ENCODE measurements around the gene NPAS3. TPM values are rescaled to one million over a fixed set of nuclear protein-coding genes. Genes with fewer than 3 reads are reported as not detected.
"Not testable (repeated sequence)": the region's sequence is repeated elsewhere in the genome, so short reads cannot be mapped to it uniquely, and the experiment has no call there.

NPAS3 gene
- total RNA-seq, 4 donors from 2014 or later, result 0.13 to 1.1 (median 0.47) TPM; not detected in 1

DNA sequence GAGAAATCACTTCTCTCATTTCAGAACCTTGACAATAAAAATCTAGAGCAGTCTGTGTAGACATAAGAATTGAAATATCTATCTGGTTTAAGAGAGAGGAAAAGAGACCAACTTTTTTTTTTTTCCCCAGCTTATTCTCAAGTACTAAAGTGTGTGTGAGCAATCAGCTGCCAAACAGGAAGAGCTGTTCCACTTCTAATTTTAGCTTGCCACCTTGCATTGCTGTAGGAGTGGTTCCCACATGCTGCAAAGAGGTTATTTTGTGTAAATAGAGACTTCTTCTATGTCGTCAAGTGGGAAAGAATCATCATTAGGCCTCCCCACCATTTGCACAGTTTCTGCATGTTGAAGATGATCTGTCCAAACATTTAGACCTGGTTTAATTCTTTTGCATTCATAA is 142.6 kb downstream of the NPAS3 start:
- H3K27me3 ChIP-seq, result no peaks in the 10 kb centered on the region
- WGBS, 2 donors, result 36 to 60% methylated on average over 1 of the region's 1 CpG
- no peak overlapping the region for H3K4me3 ChIP-seq
- TF ChIP-seq, protein P1, sequence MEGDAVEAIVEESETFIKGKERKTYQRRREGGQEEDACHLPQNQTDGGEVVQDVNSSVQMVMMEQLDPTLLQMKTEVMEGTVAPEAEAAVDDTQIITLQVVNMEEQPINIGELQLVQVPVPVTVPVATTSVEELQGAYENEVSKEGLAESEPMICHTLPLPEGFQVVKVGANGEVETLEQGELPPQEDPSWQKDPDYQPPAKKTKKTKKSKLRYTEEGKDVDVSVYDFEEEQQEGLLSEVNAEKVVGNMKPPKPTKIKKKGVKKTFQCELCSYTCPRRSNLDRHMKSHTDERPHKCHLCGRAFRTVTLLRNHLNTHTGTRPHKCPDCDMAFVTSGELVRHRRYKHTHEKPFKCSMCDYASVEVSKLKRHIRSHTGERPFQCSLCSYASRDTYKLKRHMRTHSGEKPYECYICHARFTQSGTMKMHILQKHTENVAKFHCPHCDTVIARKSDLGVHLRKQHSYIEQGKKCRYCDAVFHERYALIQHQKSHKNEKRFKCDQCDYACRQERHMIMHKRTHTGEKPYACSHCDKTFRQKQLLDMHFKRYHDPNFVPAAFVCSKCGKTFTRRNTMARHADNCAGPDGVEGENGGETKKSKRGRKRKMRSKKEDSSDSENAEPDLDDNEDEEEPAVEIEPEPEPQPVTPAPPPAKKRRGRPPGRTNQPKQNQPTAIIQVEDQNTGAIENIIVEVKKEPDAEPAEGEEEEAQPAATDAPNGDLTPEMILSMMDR (IDR thresholded peaks at IDR 0.05), result no peak
- TF ChIP-seq POLR2A (IDR thresholded peaks at IDR 0.05), result no peak
- intact Hi-C loops (cut with DNase I), result no loop called here
- no peak overlapping the region for H3K27ac ChIP-seq
- no peaks in the 10 kb centered on the region for H3K4me1 ChIP-seq
- H3K9me3 ChIP-seq, result no peaks in the 10 kb centered on the region
- no peaks in the 10 kb centered on the region for H3K36me3 ChIP-seq
- DNase-seq, result no peak

DNA sequence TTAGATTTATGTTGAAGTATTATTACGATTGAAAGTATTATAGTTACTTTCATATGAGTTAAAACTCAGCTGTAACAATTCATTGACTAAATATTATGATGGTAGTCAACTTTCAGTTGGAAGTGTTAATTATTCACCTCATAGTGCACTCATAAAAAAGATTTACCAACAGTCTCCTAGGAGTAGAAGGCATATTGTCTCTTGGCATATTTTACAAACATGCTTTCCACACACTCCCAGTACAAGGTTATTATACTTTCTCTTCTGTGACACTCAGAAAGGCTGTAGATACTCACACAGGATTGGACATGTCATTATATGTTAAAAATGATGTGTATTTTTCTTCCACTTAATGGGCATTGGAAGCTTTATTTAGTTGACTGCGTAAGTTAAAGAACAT is 147.1 kb downstream of the NPAS3 start:
- Histone ChIP-seq H3K27me3 (no peaks in the 10 kb centered on the region), H3K4me3 (no peak overlapping the region), H3K36me3 (no peaks in the 10 kb centered on the region), H3K27ac (no peak overlapping the region), H3K9me3 (peaks cover 0 to 10% (median 0%) of the 10 kb centered on the region in 3 donors), H3K4me1 (no peaks in the 10 kb centered on the region)
- intact Hi-C loops (cut with DNase I), result no loop called here
- DNase-seq, result no peak
- TF ChIP-seq POLR2A (IDR thresholded peaks at IDR 0.05), result no peak
- TF ChIP-seq, protein P1 (IDR thresholded peaks at IDR 0.05), result no peak
- 81 to 91% methylated on average over 2 of the region's 2 CpGs for WGBS, 2 donors

DNA sequence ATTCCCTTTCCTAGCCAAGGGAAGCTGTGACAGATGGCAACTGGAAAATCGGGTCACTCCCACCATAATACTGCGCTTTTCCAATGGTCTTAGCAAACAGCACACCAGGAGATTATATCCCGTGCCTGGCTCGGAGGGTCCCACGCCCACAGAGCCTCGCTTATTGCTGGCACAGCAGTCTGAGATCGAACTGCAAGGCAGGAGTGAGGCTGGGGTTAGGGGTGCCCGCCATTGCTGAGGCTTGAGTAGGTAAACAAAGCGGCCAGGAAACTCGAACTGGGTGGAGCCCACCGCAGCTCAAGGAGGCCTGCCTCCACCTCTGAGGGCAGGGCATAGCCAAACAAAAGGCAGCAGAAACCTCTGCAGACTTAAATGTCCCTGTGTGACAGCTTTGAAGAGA is 149.6 kb downstream of the NPAS3 start:
- H3K27ac ChIP-seq; H3K4me1 ChIP-seq; DNase-seq; H3K4me3 ChIP-seq; intact Hi-C loops (cut with DNase I); H3K36me3 ChIP-seq; H3K27me3 ChIP-seq: not testable (repeated sequence)
- peaks cover 0 to 10% (median 0%) of the 10 kb centered on the region in 3 donors for H3K9me3 ChIP-seq
- WGBS, 2 donors, result 20 to 75% methylated on average over 1 to 4 of the region's 11 CpGs

DNA sequence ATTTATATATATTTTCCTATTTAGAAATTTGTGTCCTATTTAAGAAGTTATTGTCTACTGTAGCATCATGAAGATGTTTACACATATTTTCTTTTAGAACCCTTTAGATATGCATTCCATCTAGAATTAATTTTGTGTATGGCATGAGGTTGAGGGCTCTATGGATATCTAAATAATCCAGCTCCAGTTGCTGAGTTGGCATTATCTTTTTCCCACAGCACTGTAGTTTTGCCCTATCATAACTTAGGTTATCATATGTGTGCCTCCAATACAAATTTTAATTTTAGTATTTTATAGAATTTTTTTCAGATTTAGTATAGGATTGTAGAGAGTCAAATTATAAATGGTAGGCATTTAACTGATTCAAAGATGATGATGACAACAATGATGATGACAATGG is 159.3 kb downstream of the NPAS3 start:
- Histone ChIP-seq H3K4me3 (no peak overlapping the region), H3K9me3 (no peaks in the 10 kb centered on the region), H3K27me3 (no peaks in the 10 kb centered on the region), H3K27ac (no peak overlapping the region), H3K4me1 (no peaks in the 10 kb centered on the region), H3K36me3 (no peaks in the 10 kb centered on the region)
- TF ChIP-seq, protein P1 (IDR thresholded peaks at IDR 0.05), result no peak
- TF ChIP-seq POLR2A (IDR thresholded peaks at IDR 0.05), result no peak
- intact Hi-C loops (cut with DNase I), result no loop called here
- DNase-seq, result no peak

DNA sequence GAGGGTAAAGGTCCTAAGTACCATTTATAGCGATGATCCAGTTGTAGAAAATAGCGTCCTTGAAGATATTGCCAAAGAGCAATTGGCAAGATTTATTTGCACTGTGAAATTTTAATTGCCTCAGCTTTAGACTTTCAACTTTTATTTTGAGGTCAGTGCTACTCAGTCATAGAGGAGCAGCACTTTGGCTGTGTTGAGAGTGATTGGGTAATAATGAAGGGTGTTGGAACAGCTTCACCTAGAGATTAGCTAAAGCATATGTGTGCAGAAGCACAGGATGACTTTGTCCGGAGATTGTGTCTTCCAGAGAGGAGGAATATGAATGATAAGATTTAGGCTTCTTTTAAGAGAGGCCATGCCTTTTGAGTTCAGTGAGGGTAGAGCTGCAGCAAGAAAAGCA is 164.8 kb downstream of the NPAS3 start:
- no peak for TF ChIP-seq POLR2A (IDR thresholded peaks at IDR 0.05)
- TF ChIP-seq, protein P1 (IDR thresholded peaks at IDR 0.05), result no peak
- H3K4me1 ChIP-seq, result no peaks in the 10 kb centered on the region
- intact Hi-C loops (cut with DNase I), result no loop called here
- 51 to 70% methylated on average over 3 of the region's 3 CpGs for WGBS, 2 donors
- H3K4me3 ChIP-seq, result no peak overlapping the region
- H3K9me3 ChIP-seq, result no peaks in the 10 kb centered on the region
- no peak overlapping the region for H3K27ac ChIP-seq
- H3K36me3 ChIP-seq, result no peaks in the 10 kb centered on the region
- H3K27me3 ChIP-seq, result no peaks in the 10 kb centered on the region
- DNase-seq, result no peak

DNA sequence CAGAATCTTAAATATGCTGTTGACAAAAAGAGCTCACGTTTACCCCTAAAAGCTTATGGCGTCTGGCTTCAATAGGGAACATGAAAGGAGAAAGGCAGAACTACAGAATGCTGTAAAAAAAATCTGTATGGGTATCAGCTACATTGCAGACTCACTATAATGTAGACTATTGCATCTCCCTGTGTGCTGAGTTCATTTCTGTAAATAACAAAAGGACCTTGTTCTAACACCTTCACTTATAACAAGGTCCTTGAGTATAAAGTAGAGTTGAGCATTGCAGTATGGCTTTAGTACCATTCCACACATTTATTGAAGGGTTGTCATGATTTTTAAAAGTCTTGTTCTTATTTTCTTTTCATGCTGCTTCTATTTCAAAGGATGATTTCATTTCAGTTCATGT is 165.3 kb downstream of the NPAS3 start:
- Histone ChIP-seq H3K36me3 (no peaks in the 10 kb centered on the region), H3K27ac (no peak overlapping the region), H3K9me3 (no peaks in the 10 kb centered on the region), H3K4me1 (no peaks in the 10 kb centered on the region), H3K4me3 (no peak overlapping the region), H3K27me3 (no peaks in the 10 kb centered on the region)
- intact Hi-C loops (cut with DNase I), result no loop called here
- 70 to 71% methylated on average over 2 of the region's 2 CpGs for WGBS, 2 donors
- TF ChIP-seq, protein P1 (IDR thresholded peaks at IDR 0.05), result no peak
- no peak for TF ChIP-seq POLR2A (IDR thresholded peaks at IDR 0.05)
- no peak for DNase-seq
